Ureter (tissue), 1 donor: ENCODE data around the gene LCP1. TPM values are rescaled to one million over a fixed set of nuclear protein-coding genes. Genes with fewer than 3 reads are reported as not detected.
"Not testable (repeated sequence)": the region's sequence is repeated elsewhere in the genome, so short reads cannot be mapped to it uniquely, and the experiment has no call there.

ENCODE experiments used
- DNase-seq: peaks from one replicate; pipeline ENCODE4 v3.0.0-alpha.2; 2020; ENCODE audit warnings: low spot score
- total RNA-seq: library from RNA; stranded (reverse); gene quantifications from one replicate; pipeline ENCODE4 v1.2.4, GENCODE V29; 2023
- donor health status: DM: yes; HTN: yes; CAD: no.

Gene LCP1, protein sequence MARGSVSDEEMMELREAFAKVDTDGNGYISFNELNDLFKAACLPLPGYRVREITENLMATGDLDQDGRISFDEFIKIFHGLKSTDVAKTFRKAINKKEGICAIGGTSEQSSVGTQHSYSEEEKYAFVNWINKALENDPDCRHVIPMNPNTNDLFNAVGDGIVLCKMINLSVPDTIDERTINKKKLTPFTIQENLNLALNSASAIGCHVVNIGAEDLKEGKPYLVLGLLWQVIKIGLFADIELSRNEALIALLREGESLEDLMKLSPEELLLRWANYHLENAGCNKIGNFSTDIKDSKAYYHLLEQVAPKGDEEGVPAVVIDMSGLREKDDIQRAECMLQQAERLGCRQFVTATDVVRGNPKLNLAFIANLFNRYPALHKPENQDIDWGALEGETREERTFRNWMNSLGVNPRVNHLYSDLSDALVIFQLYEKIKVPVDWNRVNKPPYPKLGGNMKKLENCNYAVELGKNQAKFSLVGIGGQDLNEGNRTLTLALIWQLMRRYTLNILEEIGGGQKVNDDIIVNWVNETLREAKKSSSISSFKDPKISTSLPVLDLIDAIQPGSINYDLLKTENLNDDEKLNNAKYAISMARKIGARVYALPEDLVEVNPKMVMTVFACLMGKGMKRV
- total RNA-seq: 44.8 TPM

DNA sequence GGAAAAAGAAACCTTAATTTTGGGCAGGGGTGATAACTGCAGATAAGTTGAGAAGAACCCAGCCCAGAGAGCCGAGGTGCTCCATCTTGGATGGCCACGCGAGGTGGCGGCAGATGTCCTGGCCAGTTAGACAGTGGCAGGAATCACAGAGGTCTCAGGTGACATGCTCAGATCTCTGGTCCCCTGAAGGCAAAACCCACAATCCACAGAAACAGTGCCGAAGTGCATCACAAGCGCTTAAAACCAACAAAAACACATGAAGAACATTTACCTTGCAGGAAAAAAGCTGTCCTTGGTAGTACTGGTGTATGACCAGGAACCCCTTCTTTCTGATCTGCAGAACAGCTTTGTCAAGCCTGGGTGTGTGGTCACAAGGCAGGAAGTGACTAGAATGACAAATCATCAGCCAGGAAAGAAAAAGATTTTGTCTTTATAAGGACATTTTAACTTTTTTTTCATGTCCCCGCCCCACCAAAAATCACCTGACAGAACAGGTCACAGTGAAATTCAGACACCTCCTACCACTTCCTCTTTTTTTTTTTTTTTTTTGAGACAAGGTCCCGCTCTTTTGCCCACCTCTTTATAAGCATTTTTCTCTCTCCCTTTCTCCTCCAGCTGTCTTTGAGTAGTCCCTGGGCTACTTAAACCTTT is at the start of gene LCP1:
Gene LCP1 (minus strand): TSS at position 338 of the 651 bp plus-strand sequence. CDS start 22,515 bp downstream, outside the sequence.
- no peak for DNase-seq

DNA sequence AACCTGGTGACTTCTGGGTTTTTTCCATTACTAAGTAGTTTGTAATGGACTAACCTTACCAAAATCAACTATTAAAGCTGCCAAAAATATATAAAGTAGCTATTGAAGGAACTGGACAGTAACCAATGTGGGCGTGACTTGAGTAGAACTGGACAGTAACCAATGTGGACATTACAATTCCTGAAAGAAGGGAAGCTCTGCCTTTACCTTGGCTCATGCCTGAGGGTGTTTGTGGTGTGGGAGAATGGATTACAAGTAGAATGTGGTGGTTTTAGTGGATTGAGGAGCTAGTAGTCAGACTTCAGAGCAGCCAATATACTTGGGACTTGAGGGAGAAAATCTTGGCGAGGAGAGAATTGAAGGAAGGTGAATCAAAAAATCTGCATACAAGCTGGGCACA is 47.3 kb upstream of the LCP1 start:
- no peak for DNase-seq

DNA sequence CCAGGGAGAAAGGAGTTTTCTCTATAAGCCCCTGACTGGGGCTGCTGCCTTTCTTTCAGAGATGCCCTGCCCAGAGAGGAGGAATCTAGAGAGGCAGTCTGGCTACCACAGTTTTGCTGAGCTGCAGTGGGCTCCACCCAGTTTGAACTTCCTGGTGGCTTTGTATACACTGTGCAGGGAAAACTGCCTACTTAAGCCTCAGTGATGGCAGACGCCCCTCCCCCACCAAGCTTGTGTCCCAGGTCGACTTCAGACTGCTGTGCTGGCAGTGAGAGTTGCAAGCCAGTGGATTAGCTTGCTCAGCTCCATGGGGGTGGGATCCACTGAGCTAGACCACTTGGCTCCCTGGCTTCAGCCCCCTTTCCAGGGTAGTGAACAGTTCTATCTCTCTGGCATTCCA is 38.3 kb upstream of the LCP1 start:
- not testable (repeated sequence) for DNase-seq

DNA sequence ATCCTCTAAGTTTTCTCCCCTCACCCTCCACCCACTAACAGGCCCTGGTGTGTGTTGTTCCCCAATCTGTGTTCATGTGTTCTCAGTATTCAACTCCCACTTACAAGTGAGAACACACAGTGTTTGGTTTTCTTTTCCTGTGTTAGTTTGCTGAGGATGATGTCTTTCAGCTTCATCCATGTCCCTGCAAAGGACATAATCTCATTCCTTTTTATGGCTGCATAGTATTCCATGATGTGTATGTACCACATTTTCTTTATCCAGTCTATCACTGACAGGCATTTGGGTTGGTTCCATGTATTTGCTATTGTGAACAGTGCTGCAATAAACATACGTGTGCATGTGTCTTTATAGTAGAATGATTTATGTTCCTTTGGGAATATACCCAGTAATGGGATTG is 32.8 kb upstream of the LCP1 start:
- not testable (repeated sequence) for DNase-seq

DNA sequence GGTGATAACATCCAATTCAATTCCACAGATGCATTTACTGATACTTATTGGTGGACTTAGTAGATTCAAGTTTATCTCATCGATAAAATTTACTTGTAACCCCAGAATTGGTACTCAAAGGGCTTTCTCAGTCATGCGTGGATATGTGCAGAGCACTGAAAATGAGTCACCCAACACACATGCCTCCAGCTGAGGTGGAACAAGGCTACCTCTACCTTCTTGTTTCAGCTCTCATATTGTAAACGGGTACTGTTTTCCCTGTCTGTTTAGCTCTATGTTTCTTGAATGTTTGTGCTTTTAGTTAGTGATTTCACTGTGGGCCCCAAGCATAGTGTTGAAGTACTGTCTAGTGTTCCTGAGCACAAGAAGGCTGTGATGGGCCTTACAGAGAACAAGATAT is 31.3 kb upstream of the LCP1 start:
- DNase-seq: no peak

DNA sequence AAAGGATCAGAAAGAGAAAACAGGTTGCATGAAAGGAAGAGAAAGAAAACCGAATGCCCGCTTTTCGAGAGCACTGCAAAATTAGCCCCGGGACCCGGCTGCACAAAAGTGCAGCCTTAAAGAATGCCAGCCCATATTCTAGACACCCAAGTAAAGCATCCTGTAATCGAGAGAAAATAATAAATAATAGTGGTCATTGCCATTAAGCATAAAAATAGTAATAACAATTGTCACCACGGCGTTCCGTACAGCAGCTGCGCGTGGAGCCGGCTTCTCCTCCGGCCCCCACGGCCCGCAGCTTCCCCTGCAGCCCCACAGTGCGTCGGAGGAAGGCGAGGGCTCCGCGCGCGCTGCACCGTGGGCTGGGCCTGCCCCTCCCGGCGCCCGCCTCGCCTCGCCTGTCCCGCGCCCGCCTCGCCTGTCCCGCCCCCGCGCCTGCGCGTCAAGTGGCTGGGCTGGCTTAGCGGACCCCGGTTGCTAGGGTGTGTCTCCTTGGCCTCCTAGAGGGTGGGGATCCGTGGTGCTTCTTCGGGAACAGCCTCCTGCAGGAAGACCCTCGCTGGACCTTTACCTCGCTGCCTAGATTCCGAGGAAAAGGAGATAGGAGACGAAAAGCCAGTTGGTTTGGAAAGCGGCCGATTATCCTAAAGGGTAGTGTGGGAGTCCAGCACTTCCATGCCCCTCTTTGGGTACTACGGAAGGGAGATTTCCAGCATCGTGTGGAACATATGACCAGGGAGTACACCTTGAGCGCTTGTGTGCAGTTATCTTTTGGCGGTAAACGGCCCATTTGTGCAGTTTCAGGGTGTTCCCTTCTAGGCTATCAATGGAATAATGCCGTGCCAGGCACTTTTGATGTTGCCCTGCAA is 29.7 kb upstream of the LCP1 start, which contains the start of gene LRRC63:
Gene LRRC63 (plus strand): TSS at position 446 of the 869 bp plus-strand sequence. CDS start 1,107 bp downstream, outside the sequence.
- peak; percentile 71 for DNase-seq

DNA sequence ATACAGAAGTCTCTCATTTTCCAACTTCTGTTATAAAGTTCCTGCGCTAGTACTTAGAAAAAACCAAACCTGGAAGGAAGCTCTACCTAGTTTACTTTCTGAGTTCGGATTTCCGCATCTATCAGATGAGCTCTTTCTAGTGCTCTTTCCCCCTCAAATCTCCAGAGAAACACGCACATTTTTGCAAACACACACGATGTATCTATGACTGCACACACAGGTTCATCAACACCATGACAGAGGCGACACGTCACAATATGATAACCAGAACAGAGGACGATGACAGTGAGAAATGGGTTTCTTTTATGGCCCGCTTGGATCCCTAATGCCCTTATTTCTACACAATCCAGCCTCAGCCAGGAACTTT is 29.1 kb upstream of the LCP1 start:
- DNase-seq: no peak

DNA sequence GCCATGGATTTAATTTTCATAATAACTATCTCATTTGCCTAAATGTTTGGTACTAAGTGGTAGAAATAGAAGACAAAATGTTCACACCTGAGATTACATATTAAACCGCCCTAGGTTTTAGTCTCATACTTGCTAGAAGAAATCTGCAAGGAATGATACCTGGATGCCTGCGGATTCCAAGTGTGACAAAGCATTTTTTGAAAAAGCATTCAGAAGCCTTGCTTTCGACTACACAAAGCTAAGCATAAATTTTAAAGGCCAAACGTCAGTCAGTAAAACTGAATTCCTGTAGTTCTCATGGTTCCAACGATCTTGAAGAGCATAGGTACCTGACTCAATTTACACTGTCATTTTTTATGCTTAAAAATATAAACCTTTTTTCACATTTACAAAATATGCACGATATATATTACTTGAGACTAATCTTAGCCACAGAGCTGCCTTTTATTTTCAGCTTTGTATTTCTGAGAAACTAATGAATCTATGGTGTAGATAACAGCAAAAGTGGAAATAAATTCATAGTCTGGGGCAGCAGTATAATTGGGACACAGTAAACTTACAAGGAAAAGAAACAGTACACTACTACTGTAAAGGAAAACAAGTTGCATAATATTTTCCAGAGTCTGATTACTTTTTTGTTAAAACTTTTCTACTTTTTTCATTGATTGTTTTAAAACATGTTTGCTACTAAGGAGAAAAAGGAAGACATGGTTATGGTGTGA is 28.5 kb upstream of the LCP1 start:
- no peak for DNase-seq

DNA sequence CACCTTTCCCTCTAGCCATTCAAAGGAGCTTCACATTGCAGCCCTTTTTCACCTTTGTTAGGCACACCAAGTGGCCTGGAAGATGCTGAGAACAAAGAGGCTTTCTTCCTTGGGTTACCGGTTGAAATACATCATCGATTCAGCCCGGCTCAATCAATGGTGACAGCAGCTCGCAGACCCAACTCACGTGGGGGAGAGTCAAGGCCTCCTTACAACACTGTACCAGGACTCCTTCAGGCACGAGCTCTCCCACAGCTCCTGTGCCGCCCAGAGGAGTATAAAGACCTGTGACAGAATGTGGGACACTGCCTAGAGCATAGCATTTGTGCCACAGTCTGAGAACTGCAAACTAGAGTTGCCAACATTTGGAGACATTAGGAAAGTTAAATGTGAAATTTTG is 25.9 kb upstream of the LCP1 start:
- DNase-seq: no peak

DNA sequence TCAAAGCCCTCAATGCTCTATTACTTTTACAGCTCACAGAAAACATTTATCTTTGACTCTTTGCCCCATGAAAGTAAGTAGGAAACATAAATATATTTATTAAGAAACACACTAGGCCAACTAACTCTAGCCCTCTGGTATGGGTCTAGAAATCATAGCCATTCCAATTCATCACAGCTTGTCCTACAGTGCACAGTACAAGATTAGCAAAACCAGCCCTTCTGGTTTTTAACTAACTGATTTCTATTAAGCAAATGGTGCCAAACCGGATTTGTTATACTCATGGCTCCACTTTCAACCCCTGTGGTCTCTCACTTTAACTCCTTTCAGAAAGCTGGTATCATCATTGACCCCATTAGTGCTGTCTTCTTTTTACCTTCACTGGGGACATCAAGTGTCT is 24.2 kb upstream of the LCP1 start:
- DNase-seq: no peak

DNA sequence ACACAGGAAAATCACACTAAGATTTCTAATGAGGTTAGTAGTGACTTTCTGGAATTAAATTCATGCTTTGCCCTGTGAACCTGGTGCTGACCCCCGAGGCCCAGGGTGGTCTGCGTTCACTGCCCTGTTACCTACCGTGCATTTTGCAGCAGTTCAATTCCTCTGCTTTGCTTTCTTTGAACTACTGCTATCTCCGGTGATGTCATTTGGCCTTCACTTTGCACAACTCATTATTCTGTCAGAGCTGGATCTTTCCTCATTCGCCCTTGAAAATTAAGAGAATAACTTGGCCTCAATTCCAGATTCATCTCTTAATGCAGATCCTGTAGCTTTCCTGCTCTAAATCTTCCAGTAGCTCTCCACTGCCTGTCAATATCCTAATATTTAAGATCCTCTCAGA is 21.0 kb upstream of the LCP1 start:
- no peak for DNase-seq

DNA sequence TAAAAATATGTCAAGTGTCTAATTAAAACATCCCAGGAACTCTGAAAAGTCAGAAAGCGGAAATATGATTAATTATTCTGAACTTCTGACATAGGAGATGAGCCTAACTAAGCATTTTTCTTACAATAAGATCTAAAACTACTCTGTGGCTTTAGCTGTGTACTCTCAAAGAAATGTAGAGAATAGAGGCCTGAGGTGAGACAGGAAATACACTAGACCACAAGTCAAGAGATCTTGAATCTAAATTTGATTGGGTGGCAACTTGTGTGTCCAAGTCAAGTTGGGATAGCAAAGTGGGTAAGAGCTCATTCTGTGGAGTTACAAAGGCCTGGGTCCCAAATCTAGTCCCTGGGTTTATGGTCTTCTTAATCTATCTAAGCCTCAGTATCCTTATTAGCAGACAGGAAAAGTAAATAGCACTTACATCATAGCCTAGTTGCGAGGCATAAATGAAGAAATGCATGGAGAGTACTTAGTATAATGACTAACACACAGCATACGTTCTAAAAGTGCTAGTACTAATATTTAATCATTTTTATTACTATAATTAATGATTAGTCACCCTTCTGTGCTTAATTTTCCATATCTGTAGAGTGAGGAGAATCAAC is 20.3 kb upstream of the LCP1 start:
- DNase-seq: no peak

DNA sequence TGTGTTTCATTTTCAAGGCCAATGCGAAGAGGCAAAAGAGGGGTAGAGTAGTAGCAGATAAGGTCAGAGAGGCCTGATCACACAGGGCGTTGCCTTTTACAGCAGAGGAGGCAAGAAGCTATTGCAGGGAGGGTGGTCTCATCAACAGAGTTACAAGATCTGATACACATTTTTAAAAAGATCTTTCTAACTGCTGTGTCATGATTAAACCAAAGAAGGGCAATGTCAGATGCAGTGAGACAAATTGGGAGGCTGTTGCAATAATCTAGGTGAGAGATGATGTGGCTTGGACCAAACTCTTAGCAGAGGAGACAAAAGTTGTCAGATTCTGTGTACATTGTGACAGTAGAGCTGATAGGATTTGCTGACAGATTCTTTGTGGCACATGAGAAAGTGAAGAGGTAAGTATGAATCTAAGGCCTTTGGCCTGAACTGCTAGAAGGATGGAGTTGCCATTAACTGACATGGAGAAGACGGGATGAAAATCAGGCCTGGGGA is 16.8 kb upstream of the LCP1 start:
- DNase-seq: no peak

DNA sequence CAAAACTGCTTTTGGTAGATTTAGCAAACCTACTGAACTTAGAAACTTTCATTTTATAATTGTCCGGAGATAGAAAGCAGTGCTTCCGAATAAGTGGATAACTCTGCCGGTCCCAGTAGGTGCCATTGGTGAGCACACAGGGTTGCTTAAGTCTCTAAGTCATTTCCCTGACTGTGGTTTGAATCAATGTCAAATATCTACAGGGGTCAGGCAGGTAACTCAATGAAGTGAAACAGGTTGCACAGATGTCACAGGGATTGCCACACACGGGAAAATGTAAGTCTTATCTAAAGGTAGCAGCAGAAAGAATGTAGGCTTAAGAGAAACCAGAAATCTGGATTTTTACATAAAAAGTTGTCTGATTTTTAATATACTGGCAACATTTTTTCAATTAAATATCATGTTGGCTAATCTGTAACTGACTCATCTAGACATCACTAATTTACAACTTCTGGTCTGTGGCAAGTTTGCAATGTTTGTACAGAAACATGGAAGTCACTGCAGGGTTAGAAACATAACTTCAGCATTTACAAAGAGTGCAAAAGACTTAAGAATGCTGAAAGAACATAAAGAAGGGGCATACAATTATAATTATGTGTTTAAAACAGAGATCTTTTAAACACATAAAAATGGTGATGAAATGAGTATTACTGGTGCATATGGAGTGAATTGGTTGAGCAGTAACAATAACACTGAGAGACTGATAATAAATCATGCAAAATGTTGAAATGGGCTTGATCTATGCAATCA is 15.5 kb upstream of the LCP1 start:
- DNase-seq: no peak

DNA sequence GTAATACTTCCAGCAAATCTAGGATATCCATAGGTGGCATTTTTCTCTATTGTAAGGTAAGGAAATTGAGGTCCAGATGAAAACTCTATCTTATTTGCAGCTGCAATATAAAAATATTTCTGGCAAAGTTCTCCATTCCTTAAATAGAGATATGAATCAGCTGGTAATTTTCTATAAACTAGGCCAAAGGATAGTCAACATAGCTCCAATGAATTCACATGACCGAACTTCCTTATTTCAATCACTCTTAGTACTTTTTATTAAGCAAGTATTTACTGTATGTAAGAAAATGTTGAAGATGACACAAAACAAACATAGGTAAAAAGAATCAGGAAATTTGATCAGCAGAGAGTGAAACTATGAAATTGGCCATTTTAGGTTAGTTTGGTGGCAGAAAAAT is 13.0 kb upstream of the LCP1 start:
- no peak for DNase-seq

DNA sequence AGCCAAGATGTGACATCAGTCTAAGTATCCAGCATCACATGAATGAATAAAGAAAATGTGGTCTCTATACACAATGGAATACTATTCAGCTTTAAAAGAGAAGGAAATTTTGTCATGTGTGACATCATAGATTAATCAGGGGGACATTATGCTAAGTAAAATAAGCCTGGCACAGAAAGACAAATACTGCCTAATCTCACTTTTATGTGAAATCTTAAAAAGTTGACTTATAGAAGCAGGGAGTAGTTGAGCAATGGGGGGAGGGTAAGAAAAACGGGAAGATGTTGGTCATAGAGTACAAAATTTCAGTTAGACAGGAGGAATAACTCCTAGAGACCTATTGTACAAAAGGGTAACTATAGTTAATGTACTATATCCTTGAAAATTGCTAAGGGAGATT is 10.4 kb upstream of the LCP1 start:
- no peak for DNase-seq

DNA sequence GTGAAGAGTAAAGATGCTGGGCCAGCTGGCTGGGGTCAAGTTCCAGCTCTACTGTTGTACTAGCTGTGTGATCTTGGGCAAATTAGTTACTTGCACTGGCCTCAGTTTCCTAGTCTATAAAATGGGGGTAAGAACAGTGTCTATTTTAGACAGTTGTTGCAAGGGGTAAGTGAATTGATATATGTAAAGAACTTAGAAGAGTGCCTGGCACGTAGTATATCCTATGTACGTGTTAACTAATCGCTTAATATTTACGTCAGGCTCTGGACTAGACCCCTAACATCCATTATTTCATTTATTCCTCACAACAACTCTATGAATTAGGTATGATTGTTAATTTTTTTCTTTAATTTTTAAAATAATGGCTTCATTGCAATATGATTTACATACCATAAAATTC is 3.7 kb upstream of the LCP1 start:
- no peak for DNase-seq

DNA sequence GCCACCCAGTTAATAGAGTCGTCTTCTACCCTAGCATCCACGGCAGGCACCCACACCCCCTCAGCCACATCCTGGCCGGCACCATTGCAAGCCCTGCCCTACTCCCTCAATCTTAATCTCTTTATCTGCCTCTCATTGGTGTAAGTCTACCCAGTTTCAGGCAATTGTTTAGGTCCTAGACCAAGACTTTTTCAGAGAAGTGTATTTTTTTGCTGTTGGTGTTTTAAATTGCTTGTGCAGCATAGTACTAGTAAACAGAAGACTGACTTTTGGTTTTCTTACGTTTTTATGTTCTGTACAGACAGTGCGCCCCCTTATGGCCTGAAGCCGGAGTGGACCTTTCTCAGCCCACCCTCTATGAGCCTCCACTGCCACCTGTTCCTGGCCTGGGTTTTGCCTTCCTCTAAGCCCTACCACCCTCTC is 2.3 kb upstream of the LCP1 start:
- DNase-seq: no peak

DNA sequence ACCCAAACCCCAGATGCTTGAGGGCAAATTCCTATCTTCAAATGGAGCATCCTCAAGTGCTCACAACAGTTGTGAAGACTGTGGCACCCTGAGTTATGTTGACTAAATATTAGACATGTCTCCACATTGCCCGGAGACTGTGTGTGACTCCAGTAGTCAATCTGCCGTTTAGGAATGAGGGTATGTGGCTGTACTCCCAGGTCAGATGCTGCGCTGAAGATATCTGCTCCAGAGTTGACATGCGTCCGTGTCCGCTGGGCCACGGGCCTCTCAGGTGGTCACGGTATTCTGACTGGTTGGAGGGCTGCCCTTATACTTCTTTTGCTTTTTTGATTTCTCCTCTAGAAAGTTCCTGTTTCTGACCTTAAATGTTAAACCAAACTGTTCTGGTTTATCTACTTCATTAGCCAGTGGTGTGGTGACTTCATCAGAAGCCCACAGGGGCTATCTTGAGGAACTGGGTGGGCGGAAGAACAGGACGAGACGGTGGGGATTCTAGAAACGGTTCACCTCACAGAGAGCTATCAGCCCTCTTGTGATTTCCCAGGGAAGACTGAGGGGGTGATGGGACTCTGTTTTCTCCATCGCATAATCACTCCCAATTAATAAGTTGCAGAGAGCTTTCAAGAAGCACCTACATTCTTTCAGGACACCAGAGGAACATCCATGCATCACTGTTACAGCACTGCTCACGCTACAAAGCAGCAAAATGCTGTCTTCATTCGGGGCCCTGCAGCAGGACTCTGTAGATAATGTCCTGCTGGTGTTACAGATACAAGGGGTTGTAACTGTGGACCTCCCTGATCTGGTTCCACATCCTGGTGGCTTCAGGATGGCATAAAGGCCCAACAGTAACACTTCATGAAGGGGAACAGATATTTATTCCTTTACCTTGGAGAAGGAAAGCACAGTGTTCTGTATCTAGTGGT is 1.3 kb upstream of the LCP1 start:
- DNase-seq: no peak
